Measurements from ENCODE around the gene CADM1. TPM values are rescaled to one million over a fixed set of nuclear protein-coding genes. Genes with fewer than 3 reads are reported as not detected.
"Not testable (repeated sequence)": the region's sequence is repeated elsewhere in the genome, so short reads cannot be mapped to it uniquely, and the experiment has no call there.

CADM1 gene
- total RNA-seq, 4 donors from 2014 or later, result 89.9 to 351 (median 235) TPM

DNA sequence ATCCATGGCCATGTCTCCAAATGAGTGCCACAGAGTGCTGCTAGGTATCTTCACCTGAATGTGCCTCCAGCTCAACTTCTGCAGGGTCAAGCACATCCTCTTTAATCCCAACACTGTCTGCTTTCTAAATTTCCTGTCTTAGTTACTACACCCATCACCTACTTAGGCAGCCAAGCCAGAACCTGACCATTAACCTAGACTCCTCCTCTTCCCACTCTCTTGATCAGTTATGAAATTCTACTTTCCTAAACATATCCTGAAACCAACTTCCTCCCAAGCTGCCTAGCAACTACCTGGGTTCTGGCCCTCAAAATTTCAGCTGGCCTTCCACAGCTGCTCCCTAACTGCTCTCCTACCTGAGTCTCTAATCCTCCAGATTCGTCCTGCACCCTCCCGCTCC lies 22.7 kb downstream of the CADM1 start:
- Histone ChIP-seq H3K27ac (no peak overlapping the region), H3K4me1 (no peaks in the 10 kb centered on the region), H3K27me3 (no peaks in the 10 kb centered on the region), H3K4me3 (replicated peaks in 1 of 3) (no peak overlapping the region), H3K9me3 (no peaks in the 10 kb centered on the region), H3K36me3 (no peaks in the 10 kb centered on the region)
- no peak for DNase-seq
- intact Hi-C loops (cut with DNase I), result no loop called here
- WGBS, 2 donors, result 95% methylated on average over 2 of the region's 2 CpGs
- TF ChIP-seq, protein P1, sequence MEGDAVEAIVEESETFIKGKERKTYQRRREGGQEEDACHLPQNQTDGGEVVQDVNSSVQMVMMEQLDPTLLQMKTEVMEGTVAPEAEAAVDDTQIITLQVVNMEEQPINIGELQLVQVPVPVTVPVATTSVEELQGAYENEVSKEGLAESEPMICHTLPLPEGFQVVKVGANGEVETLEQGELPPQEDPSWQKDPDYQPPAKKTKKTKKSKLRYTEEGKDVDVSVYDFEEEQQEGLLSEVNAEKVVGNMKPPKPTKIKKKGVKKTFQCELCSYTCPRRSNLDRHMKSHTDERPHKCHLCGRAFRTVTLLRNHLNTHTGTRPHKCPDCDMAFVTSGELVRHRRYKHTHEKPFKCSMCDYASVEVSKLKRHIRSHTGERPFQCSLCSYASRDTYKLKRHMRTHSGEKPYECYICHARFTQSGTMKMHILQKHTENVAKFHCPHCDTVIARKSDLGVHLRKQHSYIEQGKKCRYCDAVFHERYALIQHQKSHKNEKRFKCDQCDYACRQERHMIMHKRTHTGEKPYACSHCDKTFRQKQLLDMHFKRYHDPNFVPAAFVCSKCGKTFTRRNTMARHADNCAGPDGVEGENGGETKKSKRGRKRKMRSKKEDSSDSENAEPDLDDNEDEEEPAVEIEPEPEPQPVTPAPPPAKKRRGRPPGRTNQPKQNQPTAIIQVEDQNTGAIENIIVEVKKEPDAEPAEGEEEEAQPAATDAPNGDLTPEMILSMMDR (IDR thresholded peaks at IDR 0.05), result no peak
- no peak for TF ChIP-seq POLR2A (IDR thresholded peaks at IDR 0.05)

DNA sequence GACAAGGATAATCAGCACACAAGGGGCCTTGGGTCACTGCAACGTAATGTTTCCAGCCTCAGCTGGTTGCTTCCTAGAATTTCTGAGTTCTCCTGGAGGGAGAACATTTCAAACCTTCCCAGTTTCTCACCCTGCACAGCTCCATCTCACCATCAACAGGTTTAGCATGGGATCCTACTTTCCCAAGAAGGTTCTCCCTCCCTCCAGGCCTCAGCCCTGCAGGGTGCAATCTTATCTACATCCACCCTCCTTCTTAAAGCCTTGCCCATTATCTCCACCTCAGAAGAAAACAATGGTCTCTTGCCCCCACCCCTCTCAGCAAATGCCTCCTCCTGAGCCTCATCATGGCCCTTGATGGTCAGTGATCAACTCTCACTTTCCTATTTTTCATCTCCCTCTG lies 23.6 kb downstream of the CADM1 start:
- DNase-seq, result no peak
- Histone ChIP-seq H3K9me3 (no peaks in the 10 kb centered on the region), H3K4me1 (no peaks in the 10 kb centered on the region), H3K27ac (no peak overlapping the region), H3K27me3 (no peaks in the 10 kb centered on the region), H3K36me3 (no peaks in the 10 kb centered on the region), H3K4me3 (replicated peaks in 1 of 3) (no peak overlapping the region)
- TF ChIP-seq POLR2A (IDR thresholded peaks at IDR 0.05), result no peak
- TF ChIP-seq, protein P1 (IDR thresholded peaks at IDR 0.05), result no peak
- intact Hi-C loops (cut with DNase I), result no loop called here
- 80 to 96% methylated on average over 1 of the region's 1 CpG for WGBS, 2 donors

DNA sequence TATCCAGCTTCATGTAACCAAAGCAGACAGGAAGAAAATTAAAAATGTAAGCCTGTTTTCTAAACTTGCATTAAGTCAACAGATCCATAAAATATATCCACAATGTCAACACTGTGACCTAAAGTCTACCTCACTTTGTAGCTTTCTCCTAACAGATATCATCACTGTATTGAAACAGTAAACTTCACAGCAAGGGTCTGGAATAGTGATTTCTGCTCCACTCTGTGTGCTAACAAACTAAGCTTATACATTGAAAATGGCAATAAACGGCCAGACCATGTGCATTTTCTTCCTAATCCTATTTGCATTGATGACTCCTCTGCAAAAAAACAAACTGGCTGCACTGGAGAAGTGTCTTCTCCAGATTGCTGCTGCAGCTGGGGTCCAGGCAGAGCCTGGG lies 26.8 kb downstream of the CADM1 start:
- Histone ChIP-seq H3K4me1 (no peaks in the 10 kb centered on the region), H3K9me3 (no peaks in the 10 kb centered on the region), H3K4me3 (replicated peaks in 1 of 3) (no peak overlapping the region), H3K36me3 (no peaks in the 10 kb centered on the region), H3K27me3 (no peaks in the 10 kb centered on the region), H3K27ac (no peak overlapping the region)
- intact Hi-C loops (cut with DNase I), result no loop called here
- no peak for DNase-seq
- WGBS, 2 donors, result 25 to 39% methylated on average over 1 of the region's 1 CpG
- TF ChIP-seq, protein P1 (IDR thresholded peaks at IDR 0.05), result no peak
- no peak for TF ChIP-seq POLR2A (IDR thresholded peaks at IDR 0.05)

DNA sequence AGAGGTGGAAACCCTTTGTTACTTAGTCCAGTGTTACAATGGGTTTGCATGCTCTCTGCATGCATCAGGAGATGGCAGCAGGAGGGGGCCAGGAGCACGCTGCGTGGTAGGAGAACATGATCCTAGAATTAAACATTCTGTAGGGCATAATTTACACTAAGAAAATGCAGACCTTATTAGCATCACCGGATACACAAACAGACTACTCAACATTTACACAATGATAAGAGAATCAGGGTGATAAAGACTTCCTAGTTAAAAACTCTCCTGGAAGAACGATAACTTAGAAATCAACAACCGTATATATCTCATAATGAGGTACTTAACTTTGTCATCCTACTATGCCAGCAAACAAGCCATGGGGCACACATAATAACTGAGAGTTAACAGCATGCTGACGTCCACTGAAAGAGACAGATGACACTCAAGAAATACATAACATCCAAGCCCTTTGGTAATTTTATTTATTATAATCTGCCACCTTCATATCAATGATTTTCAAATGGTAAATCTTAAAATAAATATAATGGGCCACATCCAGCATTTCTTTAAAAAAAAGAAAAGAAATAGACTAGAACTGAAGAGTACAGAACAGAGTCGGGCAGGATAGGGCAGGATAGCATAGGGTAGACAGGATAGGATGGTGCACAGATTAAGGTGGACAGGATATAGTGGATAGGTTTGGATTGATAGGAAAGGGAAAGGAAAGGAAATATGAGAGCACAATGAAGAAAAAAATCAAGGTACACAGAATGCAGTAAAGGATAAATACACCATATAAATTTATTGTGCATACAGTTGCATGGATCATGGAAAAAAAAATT lies 27.5 kb downstream of the CADM1 start:
- intact Hi-C loops (cut with DNase I), result no loop called here
- Histone ChIP-seq H3K36me3 (no peaks in the 10 kb centered on the region), H3K4me1 (peaks cover 0 to 3% of the 10 kb centered on the region in 2 donors), H3K27me3 (no peaks in the 10 kb centered on the region), H3K27ac (no peak overlapping the region), H3K9me3 (no peaks in the 10 kb centered on the region), H3K4me3 (replicated peaks in 1 of 3) (no peak overlapping the region)
- TF ChIP-seq, protein P1 (IDR thresholded peaks at IDR 0.05), result no peak
- no peak for TF ChIP-seq POLR2A (IDR thresholded peaks at IDR 0.05)
- no peak for DNase-seq
- 75% methylated on average over 7 of the region's 7 CpGs for WGBS, 2 donors

DNA sequence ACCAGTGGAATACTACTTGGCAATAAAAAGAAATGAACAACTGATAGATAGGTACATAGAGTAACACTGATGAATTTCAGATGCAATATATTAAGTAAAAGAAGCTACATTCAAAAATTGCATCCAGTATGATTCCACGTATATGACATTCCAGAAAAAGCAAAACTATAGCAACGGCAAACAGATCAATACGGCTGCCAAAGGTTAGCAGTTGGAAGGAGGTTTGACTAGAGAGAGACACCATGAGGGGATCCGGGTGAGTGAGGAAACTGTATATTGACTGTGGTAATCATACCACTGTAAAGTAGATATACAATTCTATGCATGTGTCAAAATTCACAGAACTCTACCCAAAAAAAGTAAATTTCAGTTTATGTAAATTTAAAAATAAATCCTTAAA lies 28.7 kb downstream of the CADM1 start:
- H3K4me3 ChIP-seq (replicated peaks in 1 of 3), result no peak overlapping the region
- TF ChIP-seq, protein P1 (IDR thresholded peaks at IDR 0.05), result no peak
- TF ChIP-seq POLR2A (IDR thresholded peaks at IDR 0.05), result no peak
- no peaks in the 10 kb centered on the region for H3K36me3 ChIP-seq
- H3K9me3 ChIP-seq, result no peaks in the 10 kb centered on the region
- peaks cover 4 to 11% of the 10 kb centered on the region in 2 donors for H3K4me1 ChIP-seq
- DNase-seq, result no peak
- intact Hi-C loops (cut with DNase I), result no loop called here
- no peak overlapping the region for H3K27ac ChIP-seq
- no peaks in the 10 kb centered on the region for H3K27me3 ChIP-seq
- 91 to 93% methylated on average over 4 of the region's 4 CpGs for WGBS, 2 donors

DNA sequence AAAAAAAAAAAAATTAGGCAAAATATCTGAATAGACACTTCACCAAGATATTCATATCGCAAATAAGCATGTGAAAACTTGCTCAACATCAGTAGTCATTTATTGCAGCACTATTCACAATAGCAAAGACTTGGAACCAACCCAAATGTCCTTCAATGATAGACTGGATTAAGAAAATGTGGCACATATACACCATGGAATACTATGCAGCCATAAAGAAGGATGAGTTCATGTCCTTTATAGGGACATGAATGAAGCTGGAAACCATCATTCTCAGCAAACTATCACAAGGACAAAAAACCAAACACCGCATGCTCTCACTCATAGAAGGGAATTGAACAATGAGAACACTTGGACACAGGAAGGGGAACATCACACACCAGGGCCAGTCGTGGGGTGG lies 29.9 kb downstream of the CADM1 start:
- H3K36me3 ChIP-seq; H3K4me3 ChIP-seq (replicated peaks in 1 of 3); intact Hi-C loops (cut with DNase I); DNase-seq; H3K27ac ChIP-seq; H3K9me3 ChIP-seq; H3K27me3 ChIP-seq: not testable (repeated sequence)
- 90 to 95% methylated on average over 3 of the region's 3 CpGs for WGBS, 2 donors
- H3K4me1 ChIP-seq, result peaks cover 4 to 11% of the 10 kb centered on the region in 2 donors
